ENCODE results near the gene P4HB.

GRCh38 chr17:81817758-81818147 is 42.6 kb downstream of the P4HB start:
- TF ChIP-seq CTCF (IDR thresholded peaks at IDR 0.05) (no peak), POLR2AphosphoS5 (IDR thresholded peaks at IDR 0.05) (no peak)

All from breast epithelium (tissue), 3 donors.